Measurements from ENCODE around the gene CAPN13.

Gene CAPN13

GRCh38 chr2:30692829-30693275, 114.4 kb downstream of the CAPN13 start:
- no peaks in the 10 kb centered on the region for H3K36me3 Mint-ChIP-seq
- no peak for ATAC-seq
- no peaks in the 10 kb centered on the region for H3K27me3 Mint-ChIP-seq
- no peak overlapping the region for H3K27ac Mint-ChIP-seq
- H3K4me1 Mint-ChIP-seq, result no peaks in the 10 kb centered on the region
- peaks cover 4% of the 10 kb centered on the region for H3K9me3 Mint-ChIP-seq
- no peak overlapping the region for H3K4me3 Mint-ChIP-seq

- H3K4me1 Mint-ChIP-seq, result no peaks in the 10 kb centered on the region
- ATAC-seq, result no peak
- H3K36me3 Mint-ChIP-seq, result no peaks in the 10 kb centered on the region
- H3K27me3 Mint-ChIP-seq, result no peaks in the 10 kb centered on the region
- no peaks in the 10 kb centered on the region for H3K9me3 Mint-ChIP-seq
- H3K4me3 Mint-ChIP-seq, result no peak overlapping the region
- peak overlapping the region; percentile 44 for H3K27ac Mint-ChIP-seq
Measured at GRCh38 chr2:30691948-30692828, 115.1 kb downstream of the CAPN13 start.

- no peak for ATAC-seq
- no peaks in the 10 kb centered on the region for H3K9me3 Mint-ChIP-seq
Measured at GRCh38 chr2:30691091-30691947, 115.9 kb downstream of the CAPN13 start.

GRCh38 chr2:30690126-30690561, 117.1 kb downstream of the CAPN13 start:
- H3K4me3 Mint-ChIP-seq, result no peak overlapping the region
- H3K36me3 Mint-ChIP-seq, result no peaks in the 10 kb centered on the region
- no peaks in the 10 kb centered on the region for H3K9me3 Mint-ChIP-seq
- no peak for ATAC-seq
- H3K4me1 Mint-ChIP-seq, result no peaks in the 10 kb centered on the region
- H3K27ac Mint-ChIP-seq, result no peak overlapping the region
- H3K27me3 Mint-ChIP-seq, result no peaks in the 10 kb centered on the region

More at GRCh38 chr2:30691091-30691947, 115.9 kb downstream of the CAPN13 start:
- Mint-ChIP-seq H3K36me3 (no peaks in the 10 kb centered on the region), H3K27me3 (no peaks in the 10 kb centered on the region), H3K4me1 (no peaks in the 10 kb centered on the region), H3K4me3 (no peak overlapping the region), H3K27ac (no peak overlapping the region)

GRCh38 chr2:30689496-30690125, 117.6 kb downstream of the CAPN13 start:
- H3K36me3 Mint-ChIP-seq, result no peaks in the 10 kb centered on the region
- H3K4me1 Mint-ChIP-seq, result no peaks in the 10 kb centered on the region
- H3K9me3 Mint-ChIP-seq, result no peaks in the 10 kb centered on the region
- no peak for ATAC-seq
- no peak overlapping the region for H3K27ac Mint-ChIP-seq
- H3K27me3 Mint-ChIP-seq, result no peaks in the 10 kb centered on the region
- no peak overlapping the region for H3K4me3 Mint-ChIP-seq

GRCh38 chr2:30688956-30689401, 118.3 kb downstream of the CAPN13 start:
- H3K27ac Mint-ChIP-seq, result no peak overlapping the region
- no peak for ATAC-seq
- no peaks in the 10 kb centered on the region for H3K27me3 Mint-ChIP-seq
- no peak overlapping the region for H3K4me3 Mint-ChIP-seq
- H3K36me3 Mint-ChIP-seq, result no peaks in the 10 kb centered on the region
- no peaks in the 10 kb centered on the region for H3K9me3 Mint-ChIP-seq
- H3K4me1 Mint-ChIP-seq, result no peaks in the 10 kb centered on the region

GRCh38 chr2:30686669-30687068, 120.6 kb downstream of the CAPN13 start:
- peaks cover 8% of the 10 kb centered on the region for H3K4me1 Mint-ChIP-seq
- no peak for ATAC-seq
- no peaks in the 10 kb centered on the region for H3K36me3 Mint-ChIP-seq
- no peaks in the 10 kb centered on the region for H3K9me3 Mint-ChIP-seq
- H3K27me3 Mint-ChIP-seq, result no peaks in the 10 kb centered on the region
- H3K4me3 Mint-ChIP-seq, result no peak overlapping the region
- no peak overlapping the region for H3K27ac Mint-ChIP-seq

- H3K36me3 Mint-ChIP-seq, result no peaks in the 10 kb centered on the region
- no peaks in the 10 kb centered on the region for H3K9me3 Mint-ChIP-seq
- no peak overlapping the region for H3K4me3 Mint-ChIP-seq
- ATAC-seq, result no peak
- no peaks in the 10 kb centered on the region for H3K27me3 Mint-ChIP-seq
- peaks cover 8% of the 10 kb centered on the region for H3K4me1 Mint-ChIP-seq
- H3K27ac Mint-ChIP-seq, result no peak overlapping the region
Measured at GRCh38 chr2:30686000-30686399, 121.2 kb downstream of the CAPN13 start.

GRCh38 chr2:30684996-30685395, 122.2 kb downstream of the CAPN13 start:
- no peaks in the 10 kb centered on the region for H3K27me3 Mint-ChIP-seq
- no peaks in the 10 kb centered on the region for H3K9me3 Mint-ChIP-seq
- no peak for ATAC-seq
- H3K4me3 Mint-ChIP-seq, result no peak overlapping the region
- no peak overlapping the region for H3K27ac Mint-ChIP-seq
- peaks cover 8% of the 10 kb centered on the region for H3K4me1 Mint-ChIP-seq
- H3K36me3 Mint-ChIP-seq, result no peaks in the 10 kb centered on the region

GRCh38 chr2:30684516-30684915, 122.7 kb downstream of the CAPN13 start:
- no peaks in the 10 kb centered on the region for H3K27me3 Mint-ChIP-seq
- ATAC-seq, result no peak

GRCh38 chr2:30684026-30684425, 123.2 kb downstream of the CAPN13 start:
- no peaks in the 10 kb centered on the region for H3K27me3 Mint-ChIP-seq
- peaks cover 8% of the 10 kb centered on the region for H3K4me1 Mint-ChIP-seq

More at GRCh38 chr2:30684516-30684915, 122.7 kb downstream of the CAPN13 start:
- Mint-ChIP-seq H3K36me3 (no peaks in the 10 kb centered on the region), H3K4me1 (peaks cover 8% of the 10 kb centered on the region), H3K9me3 (no peaks in the 10 kb centered on the region), H3K27ac (no peak overlapping the region), H3K4me3 (no peak overlapping the region)

GRCh38 chr2:30683236-30683956, 123.8 kb downstream of the CAPN13 start:
- Mint-ChIP-seq H3K9me3 (no peaks in the 10 kb centered on the region), H3K4me1 (peaks cover 8% of the 10 kb centered on the region), H3K27me3 (no peaks in the 10 kb centered on the region), H3K27ac (peak overlapping the region; percentile 73), H3K4me3 (no peak overlapping the region), H3K36me3 (no peaks in the 10 kb centered on the region)
- peak; percentile 79 for ATAC-seq

More at GRCh38 chr2:30684026-30684425, 123.2 kb downstream of the CAPN13 start:
- ATAC-seq, result no peak
- no peak overlapping the region for H3K27ac Mint-ChIP-seq
- no peaks in the 10 kb centered on the region for H3K9me3 Mint-ChIP-seq
- no peak overlapping the region for H3K4me3 Mint-ChIP-seq
- H3K36me3 Mint-ChIP-seq, result no peaks in the 10 kb centered on the region

GRCh38 chr2:30681022-30681421, 126.2 kb downstream of the CAPN13 start:
- no peak overlapping the region for H3K4me3 Mint-ChIP-seq
- no peak overlapping the region for H3K27ac Mint-ChIP-seq
- no peaks in the 10 kb centered on the region for H3K36me3 Mint-ChIP-seq
- H3K27me3 Mint-ChIP-seq, result no peaks in the 10 kb centered on the region
- peaks cover 8% of the 10 kb centered on the region for H3K4me1 Mint-ChIP-seq
- no peaks in the 10 kb centered on the region for H3K9me3 Mint-ChIP-seq
- ATAC-seq, result no peak

- Mint-ChIP-seq H3K27me3 (no peaks in the 10 kb centered on the region), H3K4me3 (no peak overlapping the region), H3K36me3 (no peaks in the 10 kb centered on the region), H3K4me1 (peaks cover 8% of the 10 kb centered on the region), H3K27ac (no peak overlapping the region), H3K9me3 (no peaks in the 10 kb centered on the region)
- no peak for ATAC-seq
Measured at GRCh38 chr2:30680121-30680520, 127.1 kb downstream of the CAPN13 start.

Measured in stimulated activated memory B cell treated with anti-CD40 and anti-IgM and Interleukin-4, amounts not matched to agents 10 μg/mL and 1 μg/mL and 100 μg/mL, for 72 hours (primary cell).